Measurements from ENCODE around the gene PEX13. TPM values are rescaled to one million over a fixed set of nuclear protein-coding genes. Genes with fewer than 3 reads are reported as not detected.

Gene PEX13
- total RNA-seq, 1 experiment from 2014 or later, result 19.8 TPM

DNA sequence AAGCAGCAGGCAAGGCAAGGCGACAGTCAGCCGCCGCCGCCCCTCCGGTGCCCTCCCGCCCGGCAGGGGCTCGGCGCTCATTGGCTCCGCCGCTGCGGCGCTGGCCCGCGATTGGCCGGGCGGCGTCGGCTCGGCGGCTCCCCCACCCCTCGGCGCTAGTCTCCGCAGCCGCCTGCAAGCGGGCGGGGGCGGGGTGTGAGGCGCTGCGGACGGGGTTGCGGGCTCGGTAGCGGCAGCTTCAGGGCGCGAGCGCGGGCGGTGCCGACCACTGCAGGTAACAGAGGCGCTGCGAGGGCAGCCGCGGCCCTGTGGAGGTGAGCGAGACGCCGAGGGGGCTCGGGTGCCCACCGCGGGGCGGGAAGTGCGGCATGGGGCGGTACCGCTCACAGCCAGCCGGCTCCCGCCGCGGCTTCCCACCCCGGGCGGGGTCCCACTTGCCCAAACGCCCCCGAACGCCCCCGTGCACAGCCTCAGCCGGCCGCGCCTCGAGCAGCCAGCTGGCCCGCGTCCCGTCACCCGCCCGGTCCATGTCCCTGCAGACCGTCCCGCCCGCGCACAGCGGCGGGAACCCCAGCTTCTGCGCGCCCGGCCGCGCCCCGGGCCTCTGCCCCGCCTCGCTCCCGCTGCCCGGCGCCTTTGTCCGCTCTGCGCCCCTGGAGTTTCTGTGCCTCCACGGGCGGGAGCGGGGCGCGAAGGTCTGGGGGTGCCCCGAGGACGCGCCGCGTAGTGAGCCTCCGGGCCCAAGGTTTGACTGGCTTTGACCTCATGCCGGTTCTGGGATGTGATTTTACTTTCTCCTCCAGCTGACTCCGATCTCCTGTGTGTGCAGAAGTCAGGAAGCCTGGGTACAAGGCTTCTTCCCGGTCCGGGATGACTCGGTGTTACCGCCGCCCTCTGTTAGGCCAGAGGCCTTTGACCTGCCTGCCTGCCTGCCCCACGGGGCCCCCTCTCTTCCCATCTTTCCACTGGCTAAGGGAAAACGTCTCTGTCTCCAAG is 48.5 kb downstream of the PEX13 start, which contains the start of gene SANBR (continued):
- TF ChIP-seq, protein P1, sequence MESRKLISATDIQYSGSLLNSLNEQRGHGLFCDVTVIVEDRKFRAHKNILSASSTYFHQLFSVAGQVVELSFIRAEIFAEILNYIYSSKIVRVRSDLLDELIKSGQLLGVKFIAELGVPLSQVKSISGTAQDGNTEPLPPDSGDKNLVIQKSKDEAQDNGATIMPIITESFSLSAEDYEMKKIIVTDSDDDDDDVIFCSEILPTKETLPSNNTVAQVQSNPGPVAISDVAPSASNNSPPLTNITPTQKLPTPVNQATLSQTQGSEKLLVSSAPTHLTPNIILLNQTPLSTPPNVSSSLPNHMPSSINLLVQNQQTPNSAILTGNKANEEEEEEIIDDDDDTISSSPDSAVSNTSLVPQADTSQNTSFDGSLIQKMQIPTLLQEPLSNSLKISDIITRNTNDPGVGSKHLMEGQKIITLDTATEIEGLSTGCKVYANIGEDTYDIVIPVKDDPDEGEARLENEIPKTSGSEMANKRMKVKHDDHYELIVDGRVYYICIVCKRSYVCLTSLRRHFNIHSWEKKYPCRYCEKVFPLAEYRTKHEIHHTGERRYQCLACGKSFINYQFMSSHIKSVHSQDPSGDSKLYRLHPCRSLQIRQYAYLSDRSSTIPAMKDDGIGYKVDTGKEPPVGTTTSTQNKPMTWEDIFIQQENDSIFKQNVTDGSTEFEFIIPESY (IDR thresholded peaks at IDR 0.05; ENCODE audit: extremely low read depth, insufficient replicate concordance, low read length), result no peak
- TF ChIP-seq CEBPB (IDR thresholded peaks at IDR 0.05; ENCODE audit: low read depth), result no peak
- TF ChIP-seq POLR2A (IDR thresholded peaks at IDR 0.05; ENCODE audit: borderline replicate concordance, extremely low read depth, insufficient read depth, insufficient read length), result peak; percentile 37
- TF ChIP-seq YY1 (IDR thresholded peaks at IDR 0.05; ENCODE audit: extremely low read depth, insufficient replicate concordance, low read depth, low read length), result peak; percentile 54
- peak; percentile 57; the same call in 1 of the 2 replicates for TF ChIP-seq ZFX (IDR thresholded peaks at IDR 0.05)
- TF ChIP-seq RAD21 (IDR thresholded peaks at IDR 0.05; ENCODE audit: low read depth), result no peak

DNA sequence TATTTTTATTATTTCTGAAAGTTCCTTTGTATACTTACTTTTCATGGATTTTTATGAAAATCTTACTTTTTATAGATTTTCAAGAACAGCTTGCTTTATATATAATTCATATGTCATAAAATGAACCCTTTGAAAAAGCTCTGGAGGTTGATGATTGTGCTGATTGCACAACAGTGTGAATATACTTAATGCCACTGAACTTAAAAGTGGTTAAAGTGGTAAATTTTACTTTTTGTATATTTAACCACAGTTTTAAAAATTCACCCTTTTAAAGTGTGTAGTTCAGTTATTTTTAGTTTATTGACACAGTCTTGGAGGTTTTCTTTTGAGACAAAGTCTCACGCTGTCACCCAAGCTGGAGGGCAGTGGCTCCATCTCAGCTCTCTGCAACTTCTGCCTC is 56.6 kb downstream of the PEX13 start:
- H3K9me3 ChIP-seq (ENCODE audit: control insufficient read depth in 1 of 2, insufficient read depth in 1 of 2, low read depth in 1 of 2, low read length in 2 of 2), result no peaks in the 10 kb centered on the region
- ATAC-seq (no peak), DNase-seq (ENCODE audit: low read depth, low spot score) (no peak)
- TF ChIP-seq CEBPB (IDR thresholded peaks at IDR 0.05; ENCODE audit: low read depth) (no peak), SRF (IDR thresholded peaks at IDR 0.05; ENCODE audit: low read depth) (no peak), SIN3A (IDR thresholded peaks at IDR 0.05; ENCODE audit: low read depth) (no peak)
- TF ChIP-seq, protein P2, sequence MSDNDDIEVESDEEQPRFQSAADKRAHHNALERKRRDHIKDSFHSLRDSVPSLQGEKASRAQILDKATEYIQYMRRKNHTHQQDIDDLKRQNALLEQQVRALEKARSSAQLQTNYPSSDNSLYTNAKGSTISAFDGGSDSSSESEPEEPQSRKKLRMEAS (IDR thresholded peaks at IDR 0.05), result no peak
- no peak overlapping the region for H2AFZ ChIP-seq (ENCODE audit: low read depth, low read length, poor library complexity, severe bottlenecking)
- no peaks in the 10 kb centered on the region for H3K9me2 ChIP-seq (ENCODE audit: insufficient read depth)
- no peaks in the 10 kb centered on the region for H3K79me2 ChIP-seq (ENCODE audit: insufficient read depth, low read length)
- H3K4me3 ChIP-seq (replicated peaks in 1 of 2; ENCODE audit: low read depth in 1 of 2, low read length in 2 of 2), result no peak overlapping the region
- POLR2A ChIA-PET, result no interaction called here
- H3K36me3 ChIP-seq (ENCODE audit: control insufficient read depth in 1 of 2, insufficient read depth in 2 of 2, low read length in 2 of 2), result peaks cover 0 to 2% of the 10 kb centered on the region in 2 experiments; a peak in 1 of 4 replicates
- no peak overlapping the region for H3K27ac ChIP-seq (ENCODE audit: low read depth, low read length)
- CTCF ChIA-PET, result no interaction called here
- H4K20me1 ChIP-seq (ENCODE audit: insufficient read depth), result no peaks in the 10 kb centered on the region
- no peaks in the 10 kb centered on the region for H3K27me3 ChIP-seq (ENCODE audit: insufficient read depth, low read length)
- RAD21 ChIA-PET (ENCODE audit: low non-redundant PET in 1 of 2, low total read pairs in 2 of 2, uncharacterized antibody in 2 of 2, unreplicated experiment in 2 of 2), result no interaction called here
- BruUV-seq (replicated peaks), result no TSS peak
- peaks cover 0 to 5% of the 10 kb centered on the region in 2 experiments; a peak in 1 of 4 replicates for H3K4me1 ChIP-seq (ENCODE audit: control insufficient read depth in 1 of 2, insufficient read depth in 2 of 2, low read length in 2 of 2)
- no peak overlapping the region for H3K9ac ChIP-seq (ENCODE audit: low read length)
- no peak overlapping the region for H3K4me2 ChIP-seq (ENCODE audit: low read length)
- intact Hi-C loops (cut with micrococcal nuclease), result no loop called here

Data from HCT116 (cell line).